Muscle layer of duodenum (tissue), 2 donors: Measurements from ENCODE around the gene ESR2.

Experiments used
- H3K27ac ChIP-seq: one replicate; pipeline ENCODE4 v1.7.0; 2013; ENCODE audit warnings: mild to moderate bottlenecking, low read length
- H3K27me3 ChIP-seq: one replicate; pipeline ENCODE4 v1.7.0; 2013; ENCODE audit warnings: low read depth, mild to moderate bottlenecking, control low read depth, low read length
- H3K36me3 ChIP-seq, 2 donors: one replicate each; pipeline ENCODE4 v1.7.0; 2013; ENCODE audit warnings: low read length in 2 of 2, control low read depth in 1 of 2, mild to moderate bottlenecking in 1 of 2; ENCODE audit not compliant: insufficient read depth in 2 of 2, control insufficient read depth in 1 of 2
- H3K4me1 ChIP-seq, 2 donors: one replicate each; pipeline ENCODE4 v1.7.0; 2013; ENCODE audit warnings: low read length in 2 of 2, mild to moderate bottlenecking in 2 of 2, control low read depth in 1 of 2, moderate library complexity in 1 of 2; ENCODE audit not compliant: insufficient read depth in 2 of 2, control insufficient read depth in 1 of 2
- H3K4me3 ChIP-seq, 2 donors: one replicate each; pipeline ENCODE4 v1.7.0; 2013; ENCODE audit warnings: low read length in 2 of 2, low read depth in 1 of 2, mild to moderate bottlenecking in 1 of 2
- H3K9me3 ChIP-seq, 2 donors: one replicate each; pipeline ENCODE4 v1.7.0; 2013; ENCODE audit warnings: low read length in 2 of 2, control low read depth in 1 of 2, mild to moderate bottlenecking in 1 of 2; ENCODE audit not compliant: control insufficient read depth in 1 of 2
- donor health status: healthy.

Gene ESR2

DNA sequence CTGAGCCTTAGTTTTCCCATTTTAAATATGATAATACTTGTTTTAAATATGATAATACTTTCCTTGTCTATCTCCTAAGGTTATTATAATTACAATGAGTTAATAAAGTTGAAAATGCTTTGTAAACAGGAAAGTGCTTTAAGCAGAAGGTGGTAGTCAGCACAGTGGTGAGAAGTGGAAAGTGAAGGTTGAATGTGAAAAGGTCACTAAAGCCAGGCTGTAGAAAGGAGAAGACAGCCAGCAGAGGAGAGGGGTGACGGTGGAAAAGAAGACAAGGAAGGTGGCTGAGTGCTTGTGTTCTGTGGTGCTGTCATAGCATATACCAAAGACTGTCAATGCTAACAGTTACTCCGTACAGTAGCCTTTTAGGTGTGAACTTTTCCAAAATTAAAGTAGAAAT is 117.8 kb downstream of the ESR2 start:
- H3K36me3 ChIP-seq: peaks cover 8 to 25% of the 10 kb centered on the region in 2 donors
- H3K27me3 ChIP-seq: no peaks in the 10 kb centered on the region
- no peaks in the 10 kb centered on the region for H3K9me3 ChIP-seq
- H3K4me1 ChIP-seq: no peaks in the 10 kb centered on the region
- no peak overlapping the region for H3K4me3 ChIP-seq
- no peak overlapping the region for H3K27ac ChIP-seq

DNA sequence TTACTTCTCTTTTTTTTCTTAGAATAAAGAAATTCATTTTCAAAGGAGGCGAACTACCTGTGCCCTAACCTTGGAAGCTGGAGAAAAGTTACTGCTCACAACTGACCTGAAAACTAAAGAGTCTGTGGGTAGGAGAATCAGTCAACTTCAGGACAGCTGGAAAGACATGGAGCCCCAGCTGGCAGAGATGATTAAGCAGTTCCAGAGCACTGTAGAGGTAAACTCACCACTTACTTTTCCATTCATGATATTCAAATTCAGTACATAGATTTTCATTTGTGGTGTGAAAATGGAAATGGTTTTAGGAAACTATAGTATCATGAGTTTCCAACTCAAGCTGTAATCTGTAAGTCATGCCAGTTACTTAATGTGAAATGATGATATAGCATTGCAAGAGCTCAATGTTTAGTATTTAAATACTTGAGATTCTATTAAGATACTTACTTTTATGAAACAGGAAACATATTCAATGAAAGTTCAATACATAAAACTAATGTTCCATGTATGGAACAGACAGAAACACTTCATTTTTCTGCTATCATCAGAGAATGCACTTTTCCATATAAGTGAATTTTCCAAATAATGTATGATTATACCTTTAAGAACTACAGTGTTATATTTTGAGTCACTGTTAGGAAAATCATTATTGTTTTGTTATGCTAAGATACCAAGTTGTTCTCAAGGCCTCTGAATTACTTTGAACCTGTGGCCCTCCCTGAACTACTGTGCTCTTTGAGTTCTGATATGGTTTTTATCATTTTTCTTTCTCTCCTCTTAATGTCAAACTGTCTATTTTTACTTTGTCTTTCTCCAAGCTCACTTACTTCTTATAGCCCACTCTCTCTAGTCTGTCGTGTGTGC is 119.0 kb downstream of the ESR2 start:
- Histone ChIP-seq H3K4me3 (no peak overlapping the region), H3K27ac (no peak overlapping the region), H3K27me3 (no peaks in the 10 kb centered on the region), H3K9me3 (no peaks in the 10 kb centered on the region), H3K4me1 (no peaks in the 10 kb centered on the region), H3K36me3 (peaks cover 14 to 28% of the 10 kb centered on the region in 2 donors)

GRCh38 chr14:64170181-64170580 is 124.0 kb downstream of the ESR2 start:
- no peaks in the 10 kb centered on the region for H3K4me1 ChIP-seq
- H3K9me3 ChIP-seq: no peaks in the 10 kb centered on the region
- H3K36me3 ChIP-seq: peaks cover 33 to 37% of the 10 kb centered on the region in 2 donors
- no peak overlapping the region for H3K4me3 ChIP-seq
- H3K27me3 ChIP-seq: no peaks in the 10 kb centered on the region
- no peak overlapping the region for H3K27ac ChIP-seq

DNA sequence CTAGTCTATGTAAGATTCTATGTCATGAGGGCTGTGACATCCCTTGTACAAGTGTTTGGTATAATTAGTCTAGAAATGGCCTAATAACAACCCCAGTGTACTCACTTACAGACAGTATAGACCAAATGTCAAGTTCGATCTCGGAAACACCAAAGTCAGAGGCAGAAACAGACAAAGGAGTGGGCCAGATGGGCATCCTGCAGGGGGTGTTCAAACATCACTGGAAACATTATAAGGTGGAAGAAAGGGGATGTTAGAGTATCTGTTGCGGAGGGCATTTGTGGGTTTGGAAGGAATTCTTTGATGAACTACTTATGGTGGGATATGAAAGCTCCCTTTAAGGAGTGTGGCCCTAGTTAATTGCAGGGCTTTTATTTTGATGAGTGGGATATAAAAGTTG is 134.6 kb downstream of the ESR2 start:
- Histone ChIP-seq H3K4me3 (no peak overlapping the region), H3K36me3 (peaks cover 6 to 19% of the 10 kb centered on the region in 2 donors), H3K27ac (no peak overlapping the region), H3K4me1 (no peaks in the 10 kb centered on the region), H3K9me3 (no peaks in the 10 kb centered on the region), H3K27me3 (no peaks in the 10 kb centered on the region)

DNA sequence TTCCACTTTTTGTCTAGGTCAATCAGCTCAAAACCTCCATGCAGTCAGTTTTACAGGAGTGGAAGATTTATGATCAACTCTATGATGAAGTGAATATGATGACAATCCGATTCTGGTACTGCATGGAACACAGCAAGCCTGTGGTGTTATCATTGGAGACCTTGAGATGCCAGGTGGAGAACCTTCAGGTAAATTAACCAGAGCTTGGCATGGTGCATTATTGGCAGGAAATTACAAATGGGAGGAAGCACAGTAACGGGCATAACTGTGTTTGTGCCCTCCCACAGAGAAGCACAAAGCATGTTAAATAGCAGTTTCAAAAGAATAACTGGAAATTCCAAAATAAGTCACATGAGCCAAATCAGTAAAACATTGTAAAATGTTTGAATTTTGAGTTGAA is 135.6 kb downstream of the ESR2 start:
- peaks cover 6 to 19% of the 10 kb centered on the region in 2 donors for H3K36me3 ChIP-seq
- H3K27me3 ChIP-seq: no peaks in the 10 kb centered on the region
- no peak overlapping the region for H3K4me3 ChIP-seq
- no peaks in the 10 kb centered on the region for H3K9me3 ChIP-seq
- no peak overlapping the region for H3K27ac ChIP-seq
- H3K4me1 ChIP-seq: no peaks in the 10 kb centered on the region

- H3K9me3 ChIP-seq: no peaks in the 10 kb centered on the region
- H3K36me3 ChIP-seq: peaks cover 12 to 34% of the 10 kb centered on the region in 2 donors
- no peaks in the 10 kb centered on the region for H3K27me3 ChIP-seq
Observed at GRCh38 chr14:64149921-64150320, 144.2 kb downstream of the ESR2 start.

DNA sequence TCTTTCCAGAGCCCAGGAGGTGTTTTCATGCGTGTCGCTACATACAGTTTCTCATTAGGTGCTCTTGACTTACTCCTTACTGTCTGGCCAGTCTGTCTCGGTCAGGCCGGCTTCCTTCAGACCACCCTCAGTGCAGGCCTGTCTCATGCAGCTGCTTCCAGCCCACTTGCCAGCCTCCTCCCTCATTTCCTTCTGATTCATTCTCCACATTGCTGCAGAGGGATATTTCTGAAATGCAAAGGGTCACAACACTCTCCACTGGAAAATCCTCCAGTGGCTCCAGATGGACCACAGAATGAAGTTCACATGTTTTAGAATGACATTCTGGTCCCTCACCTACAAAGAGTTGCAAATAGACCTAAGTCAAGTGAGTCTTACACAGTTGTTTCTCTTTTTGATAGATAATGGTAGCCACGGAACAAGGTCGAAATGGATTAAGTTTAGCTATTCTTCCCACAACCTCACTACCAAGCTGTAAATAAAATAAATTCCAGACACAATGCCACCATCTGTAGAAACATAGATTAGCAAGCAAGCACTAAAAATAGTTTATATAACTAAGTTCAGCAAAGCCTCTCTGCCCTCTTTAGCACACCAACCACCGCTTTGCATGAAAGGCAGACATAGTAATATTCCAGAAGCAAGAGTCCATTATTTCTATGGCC is 146.9 kb downstream of the ESR2 start:
- Histone ChIP-seq H3K27ac (no peak overlapping the region), H3K4me1 (no peaks in the 10 kb centered on the region), H3K27me3 (no peaks in the 10 kb centered on the region), H3K4me3 (no peak overlapping the region), H3K9me3 (no peaks in the 10 kb centered on the region), H3K36me3 (peaks cover 17 to 39% of the 10 kb centered on the region in 2 donors)

More at GRCh38 chr14:64149921-64150320, 144.2 kb downstream of the ESR2 start:
- Histone ChIP-seq H3K27ac (no peak overlapping the region), H3K4me3 (no peak overlapping the region), H3K4me1 (no peaks in the 10 kb centered on the region)

DNA sequence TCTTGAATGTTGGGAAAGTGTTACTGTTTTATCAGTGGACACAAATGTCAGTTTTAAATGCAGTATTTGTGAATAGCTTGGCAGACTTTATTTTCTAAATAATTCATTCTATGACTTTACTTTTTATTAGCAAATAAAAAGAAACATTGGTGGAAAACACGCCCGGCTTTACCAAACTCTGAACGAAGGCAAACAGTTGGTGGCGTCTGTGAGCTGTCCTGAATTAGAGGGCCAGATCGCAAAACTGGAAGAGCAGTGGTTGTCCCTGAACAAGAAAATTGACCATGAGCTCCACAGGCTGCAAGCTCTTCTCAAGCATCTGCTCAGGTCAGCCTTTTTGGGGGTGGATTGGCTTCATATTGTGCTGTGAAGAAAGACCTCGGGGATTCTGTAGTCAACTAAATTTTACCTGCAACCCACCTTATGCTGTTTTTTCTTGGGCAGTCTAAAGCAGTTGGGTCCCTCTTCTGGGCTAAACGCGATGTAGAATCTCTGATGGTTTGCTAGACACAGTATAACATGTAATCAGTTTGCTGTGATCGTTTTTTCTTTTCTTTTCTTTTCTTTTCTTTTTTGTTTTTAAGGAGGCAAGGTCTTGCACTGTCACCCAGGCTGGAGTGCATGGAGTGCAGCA is 156.4 kb downstream of the ESR2 start:
- H3K9me3 ChIP-seq: no peaks in the 10 kb centered on the region
- no peaks in the 10 kb centered on the region for H3K4me1 ChIP-seq
- H3K36me3 ChIP-seq: peaks cover 30 to 36% of the 10 kb centered on the region in 2 donors
- H3K27me3 ChIP-seq: no peaks in the 10 kb centered on the region
- no peak overlapping the region for H3K4me3 ChIP-seq
- H3K27ac ChIP-seq: no peak overlapping the region

GRCh38 chr14:64126548-64126947 is 167.6 kb downstream of the ESR2 start:
- H3K9me3 ChIP-seq: no peaks in the 10 kb centered on the region
- no peaks in the 10 kb centered on the region for H3K4me1 ChIP-seq
- no peaks in the 10 kb centered on the region for H3K27me3 ChIP-seq
- H3K27ac ChIP-seq: no peak overlapping the region
- H3K36me3 ChIP-seq: peaks cover 34 to 64% of the 10 kb centered on the region in 2 donors
- no peak overlapping the region for H3K4me3 ChIP-seq

GRCh38 chr14:64125270-64125669 is 168.9 kb downstream of the ESR2 start:
- no peak overlapping the region for H3K27ac ChIP-seq
- no peaks in the 10 kb centered on the region for H3K27me3 ChIP-seq
- H3K9me3 ChIP-seq: no peaks in the 10 kb centered on the region
- no peaks in the 10 kb centered on the region for H3K4me1 ChIP-seq
- peaks cover 33 to 66% of the 10 kb centered on the region in 2 donors for H3K36me3 ChIP-seq
- no peak overlapping the region for H3K4me3 ChIP-seq

DNA sequence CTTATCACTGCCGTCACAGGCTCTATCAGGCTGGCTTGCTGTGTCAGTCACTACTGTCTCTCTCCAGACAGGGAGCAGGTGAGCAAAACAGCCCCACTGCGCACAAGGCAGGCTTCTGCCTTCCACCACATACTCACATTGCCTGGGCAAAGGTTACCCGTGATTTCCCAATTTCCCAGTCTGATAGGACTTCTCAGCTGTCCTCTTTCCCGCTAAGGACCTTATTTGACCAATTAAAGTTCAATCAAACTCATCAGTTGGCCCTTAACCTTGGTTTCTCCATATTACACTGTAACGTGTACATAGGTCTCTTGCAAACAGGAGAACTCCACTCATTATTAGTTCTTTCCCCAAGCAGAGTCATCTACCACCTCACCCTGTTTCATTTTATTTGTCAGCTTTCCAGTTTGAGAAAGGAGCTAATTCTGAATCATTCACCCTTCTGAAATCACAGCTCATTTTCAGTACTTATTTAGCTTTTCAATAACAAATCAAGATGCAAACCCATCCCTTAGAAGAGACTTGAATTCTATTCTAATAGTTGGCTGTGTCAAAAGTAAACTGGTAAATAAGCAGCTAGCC is 170.8 kb downstream of the ESR2 start:
- Histone ChIP-seq H3K9me3 (no peaks in the 10 kb centered on the region), H3K4me1 (no peaks in the 10 kb centered on the region), H3K36me3 (peaks cover 35 to 48% of the 10 kb centered on the region in 2 donors), H3K27me3 (no peaks in the 10 kb centered on the region), H3K27ac (no peak overlapping the region), H3K4me3 (no peak overlapping the region)
